ENCODE results near the gene LTBP1. TPM values are rescaled to one million over a fixed set of nuclear protein-coding genes. Genes with fewer than 3 reads are reported as not detected.

Gene LTBP1
- total and polyA plus RNA-seq, 4 donors, result 107 to 573 (median 545) TPM

GRCh38 chr2:32988525-32988924 is 41.8 kb downstream of the LTBP1 start:
- Histone ChIP-seq H3K4me1 (ENCODE audit: control insufficient read depth in 1 of 2, insufficient read depth in 2 of 2, low read length in 2 of 2) (no peaks in the 10 kb centered on the region), H3K4me3 (ENCODE audit: low read length in 2 of 2) (no peak overlapping the region), H3K9me3 (ENCODE audit: control insufficient read depth, low read length) (no peaks in the 10 kb centered on the region), H3K27ac (ENCODE audit: low read depth in 1 of 2, low read length in 2 of 2) (no peak overlapping the region), H3K36me3 (ENCODE audit: control insufficient read depth in 1 of 2, insufficient read depth in 2 of 2, low read length in 1 of 2) (no peaks in the 10 kb centered on the region), H3K27me3 (ENCODE audit: control insufficient read depth in 1 of 2, insufficient read depth in 2 of 2, low read length in 1 of 2) (no peaks in the 10 kb centered on the region)
- DNase-seq (no peak), ATAC-seq (ENCODE audit: low FRiP score) (no peak)
- intact Hi-C loops (cut with DNase I), result no loop called here
- 75 to 80% methylated on average over 3 of the region's 3 CpGs for WGBS, 2 donors

GRCh38 chr2:32990556-32990955 is 43.8 kb downstream of the LTBP1 start:
- intact Hi-C loops (cut with DNase I), result no loop called here
- ATAC-seq (ENCODE audit: low FRiP score) (no peak), DNase-seq (no peak)
- H3K4me3 ChIP-seq (ENCODE audit: low read length in 2 of 2), result no peak overlapping the region
- H3K27me3 ChIP-seq (ENCODE audit: control insufficient read depth in 1 of 2, insufficient read depth in 2 of 2, low read length in 1 of 2), result no peaks in the 10 kb centered on the region
- no peaks in the 10 kb centered on the region for H3K36me3 ChIP-seq (ENCODE audit: control insufficient read depth in 1 of 2, insufficient read depth in 2 of 2, low read length in 1 of 2)
- no peaks in the 10 kb centered on the region for H3K4me1 ChIP-seq (ENCODE audit: control insufficient read depth in 1 of 2, insufficient read depth in 2 of 2, low read length in 2 of 2)
- WGBS, 2 donors, result 0% methylated on average over 1 of the region's 1 CpG
- H3K9me3 ChIP-seq (ENCODE audit: control insufficient read depth, low read length), result no peaks in the 10 kb centered on the region
- H3K27ac ChIP-seq (ENCODE audit: low read depth in 1 of 2, low read length in 2 of 2), result no peak overlapping the region

GRCh38 chr2:32991091-32991845 is 44.5 kb downstream of the LTBP1 start:
- intact Hi-C loops (cut with DNase I), result no loop called here
- 67 to 76% methylated on average over 6 of the region's 6 CpGs for WGBS, 2 donors
- ATAC-seq (ENCODE audit: low FRiP score) (no peak), DNase-seq (no peak)
- no peaks in the 10 kb centered on the region for H3K36me3 ChIP-seq (ENCODE audit: control insufficient read depth in 1 of 2, insufficient read depth in 2 of 2, low read length in 1 of 2)
- no peaks in the 10 kb centered on the region for H3K9me3 ChIP-seq (ENCODE audit: control insufficient read depth, low read length)
- no peaks in the 10 kb centered on the region for H3K27me3 ChIP-seq (ENCODE audit: control insufficient read depth in 1 of 2, insufficient read depth in 2 of 2, low read length in 1 of 2)
- no peak overlapping the region for H3K4me3 ChIP-seq (ENCODE audit: low read length in 2 of 2)
- no peak overlapping the region for H3K27ac ChIP-seq (ENCODE audit: low read depth in 1 of 2, low read length in 2 of 2)
- no peaks in the 10 kb centered on the region for H3K4me1 ChIP-seq (ENCODE audit: control insufficient read depth in 1 of 2, insufficient read depth in 2 of 2, low read length in 2 of 2)

- no peaks in the 10 kb centered on the region for H3K36me3 ChIP-seq (ENCODE audit: control insufficient read depth in 1 of 2, insufficient read depth in 2 of 2, low read length in 1 of 2)
- H3K4me3 ChIP-seq (ENCODE audit: low read length in 2 of 2), result no peak overlapping the region
- ATAC-seq (ENCODE audit: low FRiP score) (no peak), DNase-seq (peak in 1 of 2 donors; percentile 46)
- intact Hi-C loops (cut with DNase I), result no loop called here
- 61 to 69% methylated on average over 8 of the region's 8 CpGs for WGBS, 2 donors
- H3K9me3 ChIP-seq (ENCODE audit: control insufficient read depth, low read length), result no peaks in the 10 kb centered on the region
- H3K27ac ChIP-seq (ENCODE audit: low read depth in 1 of 2, low read length in 2 of 2), result no peak overlapping the region
- H3K27me3 ChIP-seq (ENCODE audit: control insufficient read depth in 1 of 2, insufficient read depth in 2 of 2, low read length in 1 of 2), result no peaks in the 10 kb centered on the region
- no peaks in the 10 kb centered on the region for H3K4me1 ChIP-seq (ENCODE audit: control insufficient read depth in 1 of 2, insufficient read depth in 2 of 2, low read length in 2 of 2)
Measured at GRCh38 chr2:32993005-32993539, 46.3 kb downstream of the LTBP1 start.

GRCh38 chr2:32997705-32998104 is 51.0 kb downstream of the LTBP1 start:
- DNase-seq (no peak), ATAC-seq (ENCODE audit: low FRiP score) (no peak)
- H3K27ac ChIP-seq (ENCODE audit: low read depth in 1 of 2, low read length in 2 of 2), result no peak overlapping the region
- H3K27me3 ChIP-seq (ENCODE audit: control insufficient read depth in 1 of 2, insufficient read depth in 2 of 2, low read length in 1 of 2), result no peaks in the 10 kb centered on the region
- intact Hi-C loops (cut with DNase I), result no loop called here
- H3K4me1 ChIP-seq (ENCODE audit: control insufficient read depth in 1 of 2, insufficient read depth in 2 of 2, low read length in 2 of 2), result no peaks in the 10 kb centered on the region
- no peak overlapping the region for H3K4me3 ChIP-seq (ENCODE audit: low read length in 2 of 2)
- WGBS, 2 donors, result 88 to 93% methylated on average over 2 of the region's 2 CpGs
- H3K36me3 ChIP-seq (ENCODE audit: control insufficient read depth in 1 of 2, insufficient read depth in 2 of 2, low read length in 1 of 2), result no peaks in the 10 kb centered on the region
- H3K9me3 ChIP-seq (ENCODE audit: control insufficient read depth, low read length), result no peaks in the 10 kb centered on the region

- H3K36me3 ChIP-seq (ENCODE audit: control insufficient read depth in 1 of 2, insufficient read depth in 2 of 2, low read length in 1 of 2), result no peaks in the 10 kb centered on the region
- no peak for DNase-seq
- no peaks in the 10 kb centered on the region for H3K9me3 ChIP-seq (ENCODE audit: control insufficient read depth, low read length)
- ATAC-seq (ENCODE audit: low FRiP score), result no peak
- H3K4me3 ChIP-seq (ENCODE audit: low read length in 2 of 2), result no peak overlapping the region
- no peak overlapping the region for H3K27ac ChIP-seq (ENCODE audit: low read depth in 1 of 2, low read length in 2 of 2)
- no peaks in the 10 kb centered on the region for H3K4me1 ChIP-seq (ENCODE audit: control insufficient read depth in 1 of 2, insufficient read depth in 2 of 2, low read length in 2 of 2)
- intact Hi-C loops (cut with DNase I), result no loop called here
- no peaks in the 10 kb centered on the region for H3K27me3 ChIP-seq (ENCODE audit: control insufficient read depth in 1 of 2, insufficient read depth in 2 of 2, low read length in 1 of 2)
- 64 to 65% methylated on average over 3 of the region's 3 CpGs for WGBS, 2 donors
Measured at GRCh38 chr2:33000986-33001385, 54.2 kb downstream of the LTBP1 start.

GRCh38 chr2:33001823-33002222 is 55.1 kb downstream of the LTBP1 start:
- ATAC-seq (ENCODE audit: low FRiP score) (no peak), DNase-seq (no peak)
- intact Hi-C loops (cut with DNase I), result no loop called here
- Histone ChIP-seq H3K4me3 (ENCODE audit: low read length in 2 of 2) (no peak overlapping the region), H3K4me1 (ENCODE audit: control insufficient read depth in 1 of 2, insufficient read depth in 2 of 2, low read length in 2 of 2) (no peaks in the 10 kb centered on the region), H3K9me3 (ENCODE audit: control insufficient read depth, low read length) (no peaks in the 10 kb centered on the region), H3K27me3 (ENCODE audit: control insufficient read depth in 1 of 2, insufficient read depth in 2 of 2, low read length in 1 of 2) (no peaks in the 10 kb centered on the region), H3K27ac (ENCODE audit: low read depth in 1 of 2, low read length in 2 of 2) (no peak overlapping the region), H3K36me3 (ENCODE audit: control insufficient read depth in 1 of 2, insufficient read depth in 2 of 2, low read length in 1 of 2) (no peaks in the 10 kb centered on the region)
- WGBS, 2 donors, result 92 to 100% methylated on average over 1 of the region's 1 CpG

GRCh38 chr2:33002863-33003262 is 56.1 kb downstream of the LTBP1 start:
- no peaks in the 10 kb centered on the region for H3K4me1 ChIP-seq (ENCODE audit: control insufficient read depth in 1 of 2, insufficient read depth in 2 of 2, low read length in 2 of 2)
- WGBS, 2 donors, result 55 to 59% methylated on average over 11 of the region's 11 CpGs
- H3K36me3 ChIP-seq (ENCODE audit: control insufficient read depth in 1 of 2, insufficient read depth in 2 of 2, low read length in 1 of 2), result no peaks in the 10 kb centered on the region
- H3K4me3 ChIP-seq (ENCODE audit: low read length in 2 of 2), result no peak overlapping the region
- intact Hi-C loops (cut with DNase I), result no loop called here
- ATAC-seq (ENCODE audit: low FRiP score) (no peak), DNase-seq (no peak)
- no peaks in the 10 kb centered on the region for H3K27me3 ChIP-seq (ENCODE audit: control insufficient read depth in 1 of 2, insufficient read depth in 2 of 2, low read length in 1 of 2)
- no peaks in the 10 kb centered on the region for H3K9me3 ChIP-seq (ENCODE audit: control insufficient read depth, low read length)
- no peak overlapping the region for H3K27ac ChIP-seq (ENCODE audit: low read depth in 1 of 2, low read length in 2 of 2)

- no peaks in the 10 kb centered on the region for H3K9me3 ChIP-seq (ENCODE audit: control insufficient read depth, low read length)
- intact Hi-C loops (cut with DNase I), result no loop called here
- no peak for ATAC-seq (ENCODE audit: low FRiP score)
- 99 to 100% methylated on average over 2 of the region's 2 CpGs for WGBS, 2 donors
- no peaks in the 10 kb centered on the region for H3K36me3 ChIP-seq (ENCODE audit: control insufficient read depth in 1 of 2, insufficient read depth in 2 of 2, low read length in 1 of 2)
- H3K4me3 ChIP-seq (ENCODE audit: low read length in 2 of 2), result no peak overlapping the region
- no peaks in the 10 kb centered on the region for H3K4me1 ChIP-seq (ENCODE audit: control insufficient read depth in 1 of 2, insufficient read depth in 2 of 2, low read length in 2 of 2)
- DNase-seq, result no peak
- H3K27ac ChIP-seq (ENCODE audit: low read depth in 1 of 2, low read length in 2 of 2), result no peak overlapping the region
- no peaks in the 10 kb centered on the region for H3K27me3 ChIP-seq (ENCODE audit: control insufficient read depth in 1 of 2, insufficient read depth in 2 of 2, low read length in 1 of 2)
Measured at GRCh38 chr2:33005057-33005456, 58.3 kb downstream of the LTBP1 start.

Data from aorta (tissue), 5 donors.